Loucy (cell line): ENCODE results near the gene PHF5A.

ENCODE experiments used
- EZH2phosphoT487 ChIP-seq: fragments of 200-600 bp; IDR thresholded peaks from 2 replicates; pipeline ENCODE4 v1.6.1; 2018; ENCODE audit warnings: antibody characterized with exemption, mild to moderate bottlenecking, moderate library complexity, borderline replicate concordance
- TF ChIP-seq, protein P1 (sequence below): fragments of 200-600 bp; sonication (generic); conservative IDR thresholded peaks from 2 replicates; pipeline ENCODE4 v1.5.1; 2014; ENCODE audit warnings: mild to moderate bottlenecking, antibody characterized with exemption, low read length

- TF ChIP-seq, protein P1, sequence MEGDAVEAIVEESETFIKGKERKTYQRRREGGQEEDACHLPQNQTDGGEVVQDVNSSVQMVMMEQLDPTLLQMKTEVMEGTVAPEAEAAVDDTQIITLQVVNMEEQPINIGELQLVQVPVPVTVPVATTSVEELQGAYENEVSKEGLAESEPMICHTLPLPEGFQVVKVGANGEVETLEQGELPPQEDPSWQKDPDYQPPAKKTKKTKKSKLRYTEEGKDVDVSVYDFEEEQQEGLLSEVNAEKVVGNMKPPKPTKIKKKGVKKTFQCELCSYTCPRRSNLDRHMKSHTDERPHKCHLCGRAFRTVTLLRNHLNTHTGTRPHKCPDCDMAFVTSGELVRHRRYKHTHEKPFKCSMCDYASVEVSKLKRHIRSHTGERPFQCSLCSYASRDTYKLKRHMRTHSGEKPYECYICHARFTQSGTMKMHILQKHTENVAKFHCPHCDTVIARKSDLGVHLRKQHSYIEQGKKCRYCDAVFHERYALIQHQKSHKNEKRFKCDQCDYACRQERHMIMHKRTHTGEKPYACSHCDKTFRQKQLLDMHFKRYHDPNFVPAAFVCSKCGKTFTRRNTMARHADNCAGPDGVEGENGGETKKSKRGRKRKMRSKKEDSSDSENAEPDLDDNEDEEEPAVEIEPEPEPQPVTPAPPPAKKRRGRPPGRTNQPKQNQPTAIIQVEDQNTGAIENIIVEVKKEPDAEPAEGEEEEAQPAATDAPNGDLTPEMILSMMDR, result no peak
- no peak for TF ChIP-seq EZH2phosphoT487
Observed at GRCh38 chr22:41437198-41437597, 31.3 kb downstream of the PHF5A start.
